Measurements from ENCODE around the gene PDIK1L.

DNA sequence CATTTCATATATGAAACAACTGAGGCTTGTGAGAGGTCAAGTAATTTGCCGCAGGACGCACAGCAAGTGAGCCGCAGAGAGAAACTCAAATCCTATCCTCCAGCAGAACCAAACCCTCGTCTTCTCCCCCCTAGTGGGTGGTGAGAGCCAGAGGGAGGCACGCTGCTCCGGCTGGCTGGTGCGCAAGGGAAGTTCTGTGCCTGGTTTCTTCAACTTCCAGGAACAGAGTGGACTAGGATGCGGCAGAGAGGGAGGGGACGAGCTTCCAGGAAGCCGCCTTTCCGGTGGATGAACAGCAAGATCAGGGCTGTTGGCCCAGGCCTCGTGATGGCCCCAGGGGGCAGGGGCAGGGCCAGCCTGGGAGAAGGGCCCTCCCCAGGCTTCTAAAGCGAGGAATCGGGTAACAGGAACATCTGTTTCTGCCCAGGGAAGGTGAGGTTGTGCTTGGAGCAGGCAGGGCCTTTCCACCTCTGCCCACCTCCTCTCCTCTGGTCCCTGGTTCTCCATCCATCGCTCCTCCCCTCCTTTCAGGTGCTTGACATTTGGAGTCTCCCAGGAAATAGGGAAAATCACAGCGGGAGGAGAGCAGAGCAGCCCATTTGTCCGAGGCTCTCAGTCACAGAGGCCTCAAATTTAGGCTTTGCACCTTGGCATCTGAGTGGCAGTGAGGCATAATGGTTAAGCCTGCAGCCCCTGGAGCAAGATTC, 16.8 kb upstream of the PDIK1L start:
- no peak for TF ChIP-seq POLR2A (IDR thresholded peaks at IDR 0.05; ENCODE audit: low read depth, low read length)
- TF ChIP-seq, protein P1, sequence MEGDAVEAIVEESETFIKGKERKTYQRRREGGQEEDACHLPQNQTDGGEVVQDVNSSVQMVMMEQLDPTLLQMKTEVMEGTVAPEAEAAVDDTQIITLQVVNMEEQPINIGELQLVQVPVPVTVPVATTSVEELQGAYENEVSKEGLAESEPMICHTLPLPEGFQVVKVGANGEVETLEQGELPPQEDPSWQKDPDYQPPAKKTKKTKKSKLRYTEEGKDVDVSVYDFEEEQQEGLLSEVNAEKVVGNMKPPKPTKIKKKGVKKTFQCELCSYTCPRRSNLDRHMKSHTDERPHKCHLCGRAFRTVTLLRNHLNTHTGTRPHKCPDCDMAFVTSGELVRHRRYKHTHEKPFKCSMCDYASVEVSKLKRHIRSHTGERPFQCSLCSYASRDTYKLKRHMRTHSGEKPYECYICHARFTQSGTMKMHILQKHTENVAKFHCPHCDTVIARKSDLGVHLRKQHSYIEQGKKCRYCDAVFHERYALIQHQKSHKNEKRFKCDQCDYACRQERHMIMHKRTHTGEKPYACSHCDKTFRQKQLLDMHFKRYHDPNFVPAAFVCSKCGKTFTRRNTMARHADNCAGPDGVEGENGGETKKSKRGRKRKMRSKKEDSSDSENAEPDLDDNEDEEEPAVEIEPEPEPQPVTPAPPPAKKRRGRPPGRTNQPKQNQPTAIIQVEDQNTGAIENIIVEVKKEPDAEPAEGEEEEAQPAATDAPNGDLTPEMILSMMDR (conservative IDR thresholded peaks at IDR 0.05; ENCODE audit: low read depth, low read length) = no peak
- TF ChIP-seq BHLHE40 (IDR thresholded peaks at IDR 0.05; ENCODE audit: low read depth, low read length) = no peak
- TF ChIP-seq CHD1 (IDR thresholded peaks at IDR 0.05; ENCODE audit: low read depth, low read length) = no peak
- TF ChIP-seq MAZ (IDR thresholded peaks at IDR 0.05; ENCODE audit: borderline replicate concordance, low read depth, low read length) = no peak
- no peak for TF ChIP-seq MAFK (IDR thresholded peaks at IDR 0.05; ENCODE audit: low read depth, low read length)
- TF ChIP-seq SMC3 (IDR thresholded peaks at IDR 0.05; ENCODE audit: low read depth, low read length) = no peak
- TF ChIP-seq RCOR1 (IDR thresholded peaks at IDR 0.05; ENCODE audit: insufficient replicate concordance, low read length) = no peak

All from IMR-90 (cell line).